ENCODE data around the gene NEMF.
"Not testable (repeated sequence)": the region's sequence is repeated elsewhere in the genome, so short reads cannot be mapped to it uniquely, and the experiment has no call there.

The NEMF gene

DNA sequence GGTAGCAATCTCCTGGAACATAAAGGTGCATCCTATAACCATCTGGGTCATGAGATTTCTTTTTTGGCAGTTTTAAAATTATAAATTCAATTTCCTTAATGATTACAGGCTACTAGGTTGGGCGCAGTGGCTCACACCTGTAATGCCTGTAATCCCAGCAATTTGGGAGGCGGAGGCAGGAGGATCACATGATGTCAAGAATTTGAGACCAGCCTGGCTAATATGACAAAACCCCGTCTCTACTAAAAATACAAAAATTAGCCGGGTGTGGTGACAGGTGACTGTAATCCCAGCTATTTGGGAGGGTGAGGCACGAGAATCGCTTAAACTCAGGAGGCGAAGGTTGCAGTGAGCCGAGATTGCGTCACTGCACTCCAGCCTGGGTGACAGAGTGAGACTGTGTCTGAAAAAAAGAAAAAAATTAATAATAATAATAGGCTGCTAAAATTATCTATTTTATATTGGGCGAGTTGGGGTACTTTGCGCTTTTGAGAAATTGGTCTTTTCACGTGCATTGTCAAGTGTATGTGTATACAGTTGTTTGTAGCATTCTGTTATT, 23.1 kb upstream of the NEMF start:
- no peak for DNase-seq

DNA sequence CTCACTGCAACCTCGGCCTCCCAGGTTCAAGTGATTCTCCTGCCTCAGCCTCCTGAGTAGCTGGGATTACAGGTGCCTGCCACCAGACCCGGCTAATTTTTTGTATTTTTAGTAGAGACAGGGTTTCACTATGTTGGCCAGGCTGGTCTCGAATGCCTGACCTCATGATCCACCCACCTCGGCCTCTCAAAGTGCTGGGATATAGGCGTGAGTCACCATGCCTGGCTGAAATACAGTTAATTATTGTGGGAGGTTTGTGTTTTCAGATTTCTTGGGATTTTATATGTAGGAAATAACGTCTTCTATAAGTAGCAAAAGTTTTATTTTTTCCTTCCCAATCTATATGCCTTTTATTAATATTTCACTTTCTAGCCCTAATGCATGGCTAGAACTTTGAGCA, 21.0 kb upstream of the NEMF start:
- DNase-seq, result not testable (repeated sequence)

DNA sequence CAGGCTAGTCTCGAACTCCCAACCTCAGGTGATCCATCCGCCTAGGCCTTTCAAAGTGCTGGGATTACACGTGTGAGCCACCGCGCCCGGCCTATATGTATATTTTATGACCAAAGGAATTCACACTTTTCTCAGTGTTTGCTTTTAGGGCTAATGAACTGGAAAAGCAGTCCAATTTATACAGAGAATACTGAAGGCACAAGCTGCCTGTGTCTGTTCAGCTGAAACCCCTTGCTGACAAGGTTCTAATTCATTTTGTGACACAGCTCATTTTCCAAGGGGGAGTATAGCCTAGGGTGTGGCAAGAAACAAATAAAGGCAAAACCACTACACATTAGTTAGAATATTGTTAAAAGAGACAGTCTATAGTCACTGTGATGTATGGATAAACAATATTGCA, 18.3 kb upstream of the NEMF start:
- no peak for DNase-seq

DNA sequence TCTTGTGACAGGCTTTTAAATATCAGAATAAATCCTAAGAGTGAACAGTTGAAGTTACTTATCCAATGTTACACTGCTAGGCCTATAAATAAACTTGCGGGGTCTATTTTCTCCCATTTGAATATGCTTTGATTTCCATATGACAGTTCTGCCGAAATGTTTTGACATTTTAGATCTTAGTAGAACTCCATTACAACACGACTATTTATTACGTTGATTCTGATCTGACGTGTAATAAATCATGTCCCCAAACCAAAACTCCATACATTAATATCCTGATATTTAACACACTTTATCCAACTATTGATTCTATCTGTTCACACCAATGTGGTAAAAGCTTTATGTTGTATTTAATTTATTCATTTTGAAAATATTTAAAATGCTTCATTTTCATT, 16.1 kb upstream of the NEMF start:
- no peak for DNase-seq

DNA sequence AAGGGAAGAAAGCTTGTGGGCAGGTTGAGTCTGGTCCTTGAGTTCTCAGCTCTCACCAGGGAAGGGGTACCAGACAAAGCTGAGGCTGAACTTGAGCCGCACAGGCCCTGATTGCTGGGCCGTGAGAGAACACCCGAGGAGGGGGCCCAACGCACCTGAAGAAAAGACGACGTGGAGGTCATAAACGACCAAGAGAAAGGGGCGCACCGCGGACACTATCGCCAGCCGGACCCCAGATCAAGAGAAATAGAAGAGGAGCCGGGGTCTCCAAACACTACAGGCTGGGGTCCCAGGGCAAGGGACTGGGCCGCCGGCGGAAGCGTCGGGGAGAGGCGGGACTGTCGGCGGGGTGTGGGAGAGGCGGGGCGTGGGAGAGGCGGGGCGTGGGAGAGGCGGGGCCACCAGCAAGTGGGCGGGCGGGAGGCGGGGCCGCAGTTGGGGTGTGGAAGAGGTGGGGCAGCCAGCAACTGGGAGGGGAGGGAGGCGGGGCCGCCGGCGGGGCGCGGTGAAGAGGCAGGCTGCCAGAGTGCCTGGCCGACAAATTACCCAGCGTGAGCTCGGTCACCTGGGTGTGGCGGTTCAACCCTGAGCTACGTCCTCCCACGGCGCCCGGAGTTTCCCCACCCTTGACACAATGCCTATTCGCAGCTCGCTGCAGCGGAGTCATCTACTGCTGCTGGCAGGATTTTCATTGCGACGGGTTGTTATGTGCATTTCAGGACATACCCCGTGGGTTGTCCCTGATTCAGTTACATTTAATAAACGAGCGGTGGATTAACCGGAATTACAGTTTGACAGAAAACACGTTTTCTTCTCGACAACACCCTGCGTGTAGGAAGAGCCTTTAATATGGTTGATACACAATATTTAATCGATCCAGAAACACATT, 15.5 kb upstream of the NEMF start:
- DNase-seq, result peak; percentile 98

DNA sequence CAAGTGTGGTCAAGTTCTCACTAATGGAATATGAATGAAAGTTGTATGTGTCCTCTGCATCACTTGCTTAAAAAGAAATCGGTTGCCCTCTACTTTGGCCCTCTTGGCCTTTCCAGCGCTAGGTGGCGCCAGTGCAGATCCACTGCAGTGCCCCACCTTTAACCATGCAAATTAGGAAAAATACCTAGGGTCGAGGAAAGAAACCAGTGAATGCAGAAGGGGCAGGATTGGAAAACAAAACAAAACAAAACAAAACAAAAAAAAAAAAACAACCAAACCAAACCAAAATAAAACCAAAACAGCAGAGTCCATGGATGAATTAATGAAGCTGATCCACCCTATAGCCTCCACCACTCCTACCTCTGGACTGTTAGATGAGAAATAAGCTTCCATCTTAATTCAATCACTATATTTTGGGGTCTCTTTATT, 12.9 kb upstream of the NEMF start:
- DNase-seq, result peak; percentile 81

DNA sequence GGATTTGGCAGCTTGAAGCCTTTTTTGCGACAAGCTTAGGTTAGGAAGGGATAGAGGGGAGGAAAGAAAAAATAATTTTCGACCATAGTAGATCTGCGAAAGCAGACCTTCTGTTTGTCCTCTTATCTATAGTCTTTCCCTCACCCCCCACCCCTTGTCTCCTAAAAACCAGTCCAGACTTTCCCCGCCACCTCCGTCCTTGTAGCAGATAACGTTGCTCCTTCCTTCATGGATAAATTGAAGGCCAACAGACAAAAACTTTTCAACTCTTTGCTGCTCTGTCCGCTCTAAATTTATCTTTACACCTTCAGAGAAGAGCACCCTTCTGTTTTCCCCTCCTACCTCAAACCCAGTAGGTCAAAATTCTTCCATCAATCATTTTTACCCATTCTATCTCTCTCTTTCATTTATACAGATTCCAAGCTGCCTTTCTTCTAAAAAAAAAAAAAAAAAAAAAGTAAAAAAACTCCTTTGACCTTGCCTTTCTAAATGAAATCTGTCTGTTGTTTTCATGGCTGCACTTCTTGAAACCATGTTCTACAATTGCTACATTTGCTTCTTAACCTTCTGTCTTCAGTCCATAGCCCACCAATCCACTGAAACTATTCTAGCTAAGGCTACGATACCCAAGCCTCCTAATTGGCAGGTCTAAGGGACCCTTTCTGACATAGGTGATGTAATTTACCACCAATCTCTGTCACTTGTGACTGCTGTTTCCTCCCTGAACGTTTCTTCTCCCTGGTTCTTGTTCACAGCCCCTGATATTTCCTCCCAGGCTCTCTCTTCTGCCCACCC, 11.1 kb upstream of the NEMF start:
- no peak for DNase-seq

DNA sequence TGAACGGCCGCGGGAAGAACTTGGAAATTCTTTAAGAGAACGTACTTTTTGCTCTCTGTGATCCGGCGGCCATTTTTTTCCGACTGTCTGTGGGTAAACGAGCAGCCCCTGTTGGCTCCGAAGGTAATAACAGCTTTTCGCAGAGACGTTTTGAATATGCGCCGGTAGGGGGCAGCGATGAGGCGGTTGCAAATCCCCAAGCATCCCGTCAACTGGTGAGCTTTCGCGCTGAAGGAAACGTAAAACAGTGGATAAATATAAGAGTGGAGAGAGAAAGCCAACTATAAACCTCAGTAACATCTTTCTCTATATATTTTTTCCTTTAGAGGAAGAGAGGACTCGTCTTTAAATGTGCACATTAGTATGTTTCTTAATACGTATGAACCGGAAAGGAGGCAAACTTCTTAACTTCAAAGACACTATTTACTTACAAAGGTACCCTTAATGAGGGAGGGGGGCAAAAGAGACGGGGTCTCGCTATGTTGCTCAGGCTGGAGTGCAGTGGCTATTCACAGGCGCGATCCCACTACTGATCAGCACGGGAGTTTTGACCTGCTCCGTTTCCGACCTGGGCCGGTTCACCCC, 9.6 kb upstream of the NEMF start:
- DNase-seq, result peak; percentile 78

DNA sequence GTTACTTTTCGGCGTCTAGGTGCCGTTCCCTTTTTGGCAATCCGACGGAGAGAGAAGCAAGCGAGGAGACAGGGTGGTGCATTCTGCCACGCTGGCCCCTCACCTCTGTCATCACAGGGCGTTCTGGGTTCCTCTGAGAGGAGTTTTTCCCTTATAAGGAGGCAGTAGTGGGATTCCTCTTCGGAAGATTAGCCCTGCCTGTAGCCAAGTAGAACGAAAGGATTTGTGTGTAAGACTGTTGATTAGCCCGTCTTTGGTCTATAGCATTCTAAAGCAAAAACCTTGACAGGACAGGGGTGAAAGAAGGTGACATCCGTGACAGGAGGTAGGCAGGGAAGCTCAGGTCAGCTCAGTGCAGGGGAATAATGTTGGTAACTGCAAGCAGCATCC, 9.1 kb upstream of the NEMF start:
- DNase-seq, result peak; percentile 60

DNA sequence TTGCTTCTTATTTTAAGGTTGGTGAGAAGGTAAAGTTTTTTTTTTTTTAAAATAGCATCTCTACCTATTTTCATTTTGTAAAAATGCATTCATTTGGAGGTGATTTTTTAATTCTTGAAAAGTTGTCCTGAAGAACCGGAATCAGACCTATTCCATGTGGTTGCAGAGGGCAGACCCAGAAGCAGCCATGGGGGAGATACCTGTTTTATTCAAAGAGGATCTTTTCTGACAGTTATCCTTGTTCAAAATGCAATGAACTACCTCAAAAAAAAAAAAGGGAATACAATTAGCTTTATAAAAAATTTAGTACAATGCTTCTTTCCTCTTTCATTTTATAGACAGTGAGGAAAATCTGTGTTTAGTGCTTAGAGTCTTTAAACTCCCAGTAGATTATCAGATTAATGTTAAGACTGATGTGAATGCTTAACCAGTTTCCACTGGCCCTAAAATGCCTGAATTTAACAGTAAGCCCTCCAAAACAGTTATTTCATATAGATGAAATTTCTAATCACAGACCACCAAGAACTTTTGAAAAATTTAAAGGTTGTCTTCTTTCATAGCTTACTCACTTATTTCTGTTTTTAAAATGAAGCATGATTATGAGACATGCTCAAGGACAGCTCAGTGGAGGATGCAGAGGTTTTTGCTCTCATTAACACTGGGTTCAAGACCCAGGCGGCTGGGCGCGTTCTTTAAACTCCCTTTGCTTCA, 8.6 kb upstream of the NEMF start:
- no peak for DNase-seq

DNA sequence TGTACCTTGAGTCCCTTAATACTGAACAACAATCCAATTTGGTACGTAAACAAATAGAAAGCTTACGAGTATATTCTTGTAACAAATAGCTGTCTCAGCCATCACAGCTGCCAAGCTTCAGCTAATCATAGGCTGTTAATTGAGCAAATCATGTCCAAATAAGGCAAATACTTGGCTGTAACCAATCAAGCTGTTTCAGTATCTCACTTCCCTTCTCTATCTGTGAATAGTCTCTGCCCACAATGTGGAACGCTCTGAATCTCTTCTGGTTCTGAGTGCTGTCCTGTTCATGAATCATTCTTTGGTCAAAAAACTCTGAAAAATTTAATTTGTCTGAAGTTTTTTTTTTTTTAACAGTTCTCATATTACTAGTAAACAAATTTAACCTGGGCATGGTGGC, 5.8 kb upstream of the NEMF start:
- no peak for DNase-seq

DNA sequence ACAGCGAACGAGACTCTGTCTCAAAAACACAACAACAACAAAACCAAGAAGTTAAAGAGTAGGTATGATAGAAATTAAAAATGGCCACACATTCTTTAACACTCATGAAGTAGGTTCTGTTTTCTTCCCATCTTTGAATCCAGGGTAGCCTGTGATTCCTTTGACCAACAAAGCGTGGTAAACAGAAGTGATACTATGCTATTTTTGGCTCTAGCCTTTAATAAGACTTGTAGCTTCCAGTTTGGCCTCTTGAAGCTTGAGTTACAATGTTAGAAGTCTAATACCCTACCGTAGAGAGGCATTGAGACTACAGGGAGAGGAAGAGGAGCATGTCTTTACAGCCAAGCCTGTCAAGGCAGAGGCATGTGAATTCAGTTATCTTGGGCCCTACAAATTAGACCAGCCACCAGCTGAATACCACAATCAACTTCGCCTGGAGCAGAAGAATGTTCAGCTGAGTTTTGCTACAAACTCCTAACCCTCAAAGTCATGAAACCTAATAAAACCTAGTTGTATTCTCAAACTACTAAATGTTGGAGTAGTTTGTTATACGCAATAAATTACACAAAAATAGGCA, 4.9 kb upstream of the NEMF start:
- DNase-seq, result no peak

DNA sequence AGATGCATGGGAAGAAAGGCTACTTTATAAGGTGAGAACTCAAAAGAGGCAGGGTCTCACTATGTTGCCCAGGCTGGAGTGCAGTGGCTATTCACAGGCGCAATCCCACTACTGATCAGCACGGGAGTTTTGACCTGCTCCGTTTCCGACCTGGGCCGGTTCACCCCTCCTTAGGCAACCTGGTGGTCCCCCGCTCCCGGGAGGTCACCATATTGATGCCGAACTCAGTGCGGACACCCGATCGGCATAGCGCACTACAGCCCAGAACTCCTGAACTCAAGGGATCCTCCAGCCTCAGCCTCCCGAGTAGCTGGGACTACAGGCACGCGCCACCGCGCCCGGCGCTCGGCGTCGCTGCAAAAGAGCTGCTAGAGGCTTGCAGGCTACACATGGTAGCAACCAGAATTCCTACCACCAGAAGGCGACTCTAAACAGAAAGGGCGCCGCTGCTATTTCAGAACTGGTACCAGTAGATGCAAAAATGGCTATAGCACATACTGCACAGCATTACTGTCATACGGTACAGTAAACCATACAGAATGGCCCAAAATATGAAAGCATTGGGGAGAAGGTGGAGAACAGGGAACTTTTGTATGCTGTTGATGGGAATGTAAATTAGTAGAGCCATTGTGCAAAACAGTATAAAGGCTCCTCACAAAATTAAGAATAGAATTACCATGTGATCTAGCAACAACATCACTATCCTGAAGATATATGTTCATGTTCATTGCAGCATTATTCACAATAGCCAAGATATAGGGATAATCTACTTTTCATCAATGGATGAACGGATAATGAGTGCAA, 1.2 kb upstream of the NEMF start:
- peak; percentile 68 for DNase-seq

DNA sequence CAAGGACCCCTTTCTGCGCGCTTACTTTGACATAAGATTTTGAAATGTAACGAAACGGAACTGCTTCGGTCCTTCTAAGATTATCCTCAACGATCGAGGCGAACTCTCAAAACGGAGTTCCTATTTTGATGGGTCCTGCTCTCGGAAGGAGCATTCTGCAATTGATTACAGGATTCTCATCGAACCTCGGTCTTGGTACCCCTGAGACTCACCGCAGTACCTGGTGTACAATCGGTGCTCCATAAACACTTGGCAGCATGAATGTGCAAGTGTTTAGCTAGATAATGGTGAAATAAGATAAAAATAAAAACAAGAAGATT, 530 bp upstream of the NEMF start:
- DNase-seq, result no peak

DNA sequence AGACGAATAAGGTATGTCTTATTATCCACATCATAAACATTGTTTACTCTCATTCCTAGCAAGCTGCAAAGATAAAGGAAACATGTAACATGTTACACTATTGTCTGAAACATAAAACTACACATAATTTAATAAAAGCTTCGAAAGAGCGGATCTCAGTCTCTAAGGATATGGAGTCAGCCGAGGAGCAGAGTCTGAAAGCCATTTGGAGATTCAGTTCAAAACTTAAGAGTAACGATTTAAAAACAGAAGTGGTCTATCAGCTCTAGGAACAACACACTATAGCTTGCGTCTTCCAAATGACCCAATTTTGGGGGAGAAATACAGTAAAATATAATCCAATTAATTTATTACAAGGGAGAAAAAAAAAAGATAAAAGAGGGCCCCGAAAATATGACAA, 775 bp downstream of the NEMF start:
- DNase-seq, result no peak

DNA sequence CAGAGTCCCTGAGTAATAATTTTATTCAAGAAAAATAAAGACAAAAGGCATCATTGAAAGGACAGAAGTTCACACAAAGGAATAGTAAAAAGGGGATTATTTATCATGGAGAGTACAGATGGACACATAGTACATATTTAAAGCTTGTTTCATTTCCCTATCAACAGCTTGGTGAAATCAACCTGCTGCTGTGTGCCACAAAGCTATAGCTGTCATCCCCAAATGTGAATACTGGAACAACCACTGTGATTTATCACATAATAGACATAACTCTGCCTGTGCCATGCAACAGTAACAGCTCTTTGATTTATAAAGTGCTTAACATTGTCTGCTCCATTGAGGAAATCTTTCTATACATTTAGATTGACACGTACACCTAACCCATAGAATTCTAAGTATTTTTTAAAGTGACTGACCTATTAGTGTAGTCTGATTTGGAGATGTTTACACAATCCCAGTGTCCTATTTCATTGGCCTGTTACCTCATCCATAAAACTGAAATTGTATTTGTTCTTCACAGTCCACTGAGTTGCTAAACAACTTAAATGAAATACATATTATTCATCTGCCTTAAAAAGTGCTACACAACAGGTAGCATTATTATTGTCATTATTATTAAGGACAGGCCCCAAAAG, 3.3 kb downstream of the NEMF start:
- DNase-seq, result no peak

DNA sequence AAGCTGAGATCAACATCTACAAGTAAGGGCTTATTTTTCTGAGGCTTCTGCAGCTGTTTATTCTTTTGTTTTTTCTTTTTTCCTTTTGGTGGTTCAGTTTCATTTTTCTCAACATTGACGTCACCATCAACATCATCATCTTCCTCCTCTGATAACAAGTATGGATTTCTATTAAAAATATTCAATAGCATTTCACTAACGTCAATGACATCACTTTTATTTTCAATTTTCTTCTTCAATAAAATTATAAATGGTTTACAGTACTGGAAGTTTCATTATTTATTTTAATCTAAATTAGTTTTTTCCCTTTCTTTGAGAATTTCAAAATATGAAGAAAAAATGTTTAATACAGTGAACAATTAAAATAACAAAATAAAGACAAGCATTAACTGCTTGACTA, 23.9 kb downstream of the NEMF start:
- no peak for DNase-seq

DNA sequence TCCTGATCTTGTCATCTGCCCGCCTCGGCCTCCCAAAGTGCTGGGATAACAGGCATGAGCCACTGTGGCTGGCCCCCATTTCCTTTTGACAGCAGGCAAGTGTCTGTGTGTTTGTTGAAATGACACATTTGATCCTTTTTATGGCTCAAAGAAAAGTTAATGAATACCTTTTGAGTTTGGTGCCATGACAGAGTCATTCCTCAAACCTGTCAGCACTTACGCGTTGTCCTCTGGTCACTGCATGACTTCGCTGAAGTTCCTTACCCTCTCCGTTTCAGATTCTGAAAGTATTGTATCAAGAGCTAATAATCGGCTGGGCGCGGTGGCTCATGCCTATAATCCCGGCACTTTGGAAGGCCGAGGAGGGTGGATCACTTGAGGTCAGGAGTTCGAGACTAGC, 32.4 kb downstream of the NEMF start:
- DNase-seq, result no peak

DNA sequence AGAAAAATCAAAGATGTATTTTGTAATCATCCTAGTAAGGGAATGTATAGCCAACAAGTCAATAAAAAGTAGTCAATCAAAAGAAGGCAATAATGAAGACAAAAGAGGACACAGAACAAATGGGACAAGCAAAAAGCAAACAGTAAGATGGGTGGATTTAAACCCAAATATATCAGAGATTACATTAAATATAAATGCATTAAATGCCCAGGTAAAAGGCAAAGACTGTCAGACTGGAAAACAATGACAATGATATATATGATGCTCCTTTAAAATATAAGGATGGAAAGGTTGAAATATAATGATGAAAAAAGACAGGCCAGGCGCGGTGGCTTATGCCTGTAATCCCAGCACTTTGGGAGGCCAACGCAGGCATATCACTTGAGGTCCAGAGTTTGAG, 35.7 kb downstream of the NEMF start:
- DNase-seq, result no peak

DNA sequence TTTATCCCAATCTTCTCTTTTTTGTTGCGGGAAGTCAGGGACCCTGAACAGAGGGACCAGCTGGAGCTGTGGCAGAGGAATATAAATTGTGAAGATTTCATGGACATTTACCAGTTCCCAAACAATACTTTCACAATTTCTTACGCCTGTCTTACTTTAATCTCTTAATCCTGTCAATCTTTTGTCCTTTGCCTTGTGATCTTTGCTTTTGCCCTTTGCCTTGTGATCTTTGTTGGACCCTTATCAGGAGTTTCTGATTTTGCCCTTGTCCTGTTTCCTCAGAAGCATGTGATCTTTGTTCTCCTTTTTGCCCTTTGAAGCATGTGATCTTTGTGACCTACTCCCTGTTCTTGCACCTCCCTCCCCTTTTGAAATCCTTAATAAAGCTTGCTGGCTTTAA, 36.5 kb downstream of the NEMF start:
- not testable (repeated sequence) for DNase-seq

DNA sequence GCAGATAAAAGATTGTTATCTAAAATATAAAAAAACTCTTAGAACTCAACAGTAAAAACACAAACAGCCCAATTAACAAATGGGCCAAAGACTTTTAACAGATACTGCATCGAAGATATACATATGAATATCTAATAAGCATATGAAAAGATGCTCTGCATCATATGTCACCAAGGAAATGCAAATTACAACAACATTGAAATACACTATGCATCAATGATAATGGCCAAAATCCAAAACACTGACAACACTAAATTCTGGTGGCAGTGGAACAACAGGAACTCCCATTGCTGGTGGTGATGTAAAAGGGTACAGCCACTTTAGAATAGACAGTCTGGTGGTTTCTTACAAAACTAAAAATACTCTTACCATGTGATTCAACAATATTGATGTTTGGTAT, 43.8 kb downstream of the NEMF start:
- no peak for DNase-seq

All from activated CD8-positive, alpha-beta memory T cell treated with anti-CD3 and anti-CD28 coated beads, Interleukin-2, amount 50 U/mL, for 4 hours (primary cell).